NB4 (cell line): ENCODE results near the gene ADO.
A peak's percentile ranks its signal among the peaks of the same experiment; 100 is the strongest.

Experiments used
- DNase-seq: peaks from one replicate; pipeline ENCODE4 v3.0.0; 2010; ENCODE audit warnings: low read depth
- H3K4me3 ChIP-seq: one replicate; pipeline ENCODE4 v1.5.1; 2011; ENCODE audit warnings: mild to moderate bottlenecking, low read depth, low read length, moderate library complexity
- CTCF ChIP-seq: IDR thresholded peaks from one replicate; pipeline ENCODE4 v1.5.1; 2012; ENCODE audit warnings: low read depth, low read length
- MAX ChIP-seq: IDR thresholded peaks from 2 replicates; pipeline ENCODE4 v1.6.1; 2011; ENCODE audit warnings: low read depth, low read length
- MYC ChIP-seq: IDR thresholded peaks from 2 replicates; pipeline ENCODE4 v1.6.1; 2011; ENCODE audit warnings: low read depth, low read length
- POLR2A ChIP-seq: IDR thresholded peaks from 2 replicates; pipeline ENCODE4 v1.6.1; 2011; ENCODE audit warnings: mild to moderate bottlenecking; ENCODE audit not compliant: insufficient read length; ENCODE audit errors: extremely low read depth

ADO gene

GRCh38 chr10:62804356-62805230, at the start of gene ADO:
Gene ADO (plus strand): TSS chr10:62804720. CDS start chr10:62805060, 340 bp downstream.
- peak; percentile 94 for DNase-seq
- H3K4me3 ChIP-seq: peak within 1 kb of the TSS; percentile 76
- TF ChIP-seq POLR2A (peak; percentile 94), MYC (peak; percentile 74), MAX (no peak; the same call in 1 of the 2 replicates), CTCF (no peak)

GRCh38 chr10:62754963-62755362, 49.6 kb upstream of the ADO start:
- TF ChIP-seq CTCF: no peak
- no peak for TF ChIP-seq MYC
- no peak for TF ChIP-seq MAX
- no peak for TF ChIP-seq POLR2A
- DNase-seq: no peak
- no peak overlapping the region for H3K4me3 ChIP-seq

GRCh38 chr10:62755662-62756653, 48.6 kb upstream of the ADO start:
- H3K4me3 ChIP-seq: no peak overlapping the region
- DNase-seq: no peak
- no peak for TF ChIP-seq MAX
- no peak for TF ChIP-seq POLR2A

- no peak for DNase-seq
- H3K4me3 ChIP-seq: no peak overlapping the region
- TF ChIP-seq CTCF (no peak), POLR2A (no peak)
Measured at GRCh38 chr10:62759599-62760175, 44.8 kb upstream of the ADO start.

- TF ChIP-seq MAX (no peak), POLR2A (no peak), MYC (no peak), CTCF (no peak)
- peak; percentile 45 for DNase-seq
- no peak overlapping the region for H3K4me3 ChIP-seq
Measured at GRCh38 chr10:62760401-62760800, 44.1 kb upstream of the ADO start.
